NCI-H2196 (cell line): ENCODE measurements around the gene RHBDL2.
"Not testable (repeated sequence)": the region's sequence is repeated elsewhere in the genome, so short reads cannot be mapped to it uniquely, and the experiment has no call there.

Experiments used
- DNase-seq: peaks from one replicate; lab custom pipeline; 2025; ENCODE audit not compliant: unreplicated experiment; lab: John Stamatoyannopoulos, UW

Gene RHBDL2

GRCh38 chr1:38938722-38939260, 2.8 kb downstream of the RHBDL2 start:
- DNase-seq, result no peak

GRCh38 chr1:38932571-38932970, 9.1 kb downstream of the RHBDL2 start:
- DNase-seq, result no peak

GRCh38 chr1:38929476-38929875, 12.2 kb downstream of the RHBDL2 start:
- peak; percentile 40 for DNase-seq

- DNase-seq, result no peak
Measured at GRCh38 chr1:38929054-38929453, 12.6 kb downstream of the RHBDL2 start.

- no peak for DNase-seq
Measured at GRCh38 chr1:38926091-38926490, 15.5 kb downstream of the RHBDL2 start.

GRCh38 chr1:38925391-38925790, 16.2 kb downstream of the RHBDL2 start:
- DNase-seq, result no peak

- no peak for DNase-seq
Measured at GRCh38 chr1:38923607-38924006, 18.0 kb downstream of the RHBDL2 start.

- DNase-seq, result no peak
Measured at GRCh38 chr1:38919130-38919529, 22.5 kb downstream of the RHBDL2 start.

GRCh38 chr1:38918568-38918967, 23.1 kb downstream of the RHBDL2 start:
- DNase-seq, result no peak

GRCh38 chr1:38917772-38918171, 23.9 kb downstream of the RHBDL2 start:
- no peak for DNase-seq

- DNase-seq, result no peak
Measured at GRCh38 chr1:38917337-38917736, 24.3 kb downstream of the RHBDL2 start.

GRCh38 chr1:38915352-38915948, 26.2 kb downstream of the RHBDL2 start:
- DNase-seq, result no peak

- DNase-seq, result not testable (repeated sequence)
Measured at GRCh38 chr1:38914908-38915307, 26.7 kb downstream of the RHBDL2 start.

- no peak for DNase-seq
Measured at GRCh38 chr1:38908821-38909220, 32.8 kb downstream of the RHBDL2 start.

- no peak for DNase-seq
Measured at GRCh38 chr1:38905985-38906384, 35.6 kb downstream of the RHBDL2 start.

- no peak for DNase-seq
Measured at GRCh38 chr1:38899560-38899959, 42.1 kb downstream of the RHBDL2 start.

- no peak for DNase-seq
Measured at GRCh38 chr1:38898653-38899230, 42.9 kb downstream of the RHBDL2 start.

GRCh38 chr1:38896169-38896568, 45.5 kb downstream of the RHBDL2 start:
- DNase-seq, result no peak

- no peak for DNase-seq
Measured at GRCh38 chr1:38892976-38893375, 48.7 kb downstream of the RHBDL2 start.

- no peak for DNase-seq
Measured at GRCh38 chr1:38891753-38892152, 49.9 kb downstream of the RHBDL2 start.

GRCh38 chr1:38889589-38889988, 52.0 kb downstream of the RHBDL2 start:
- DNase-seq, result no peak

- no peak for DNase-seq
Measured at GRCh38 chr1:38888423-38889333, 53.0 kb downstream of the RHBDL2 start.
